HG02571 (cell line): ENCODE data around the gene NEDD1.

Experiments
- ATAC-seq: cut with Tn5 transposase; IDR thresholded peaks from one replicate; pipeline ENCODE4 v1.9.1; 2021; ENCODE audit warnings: mild to moderate bottlenecking, moderate library complexity; ENCODE audit not compliant: unreplicated experiment

The NEDD1 gene, protein sequence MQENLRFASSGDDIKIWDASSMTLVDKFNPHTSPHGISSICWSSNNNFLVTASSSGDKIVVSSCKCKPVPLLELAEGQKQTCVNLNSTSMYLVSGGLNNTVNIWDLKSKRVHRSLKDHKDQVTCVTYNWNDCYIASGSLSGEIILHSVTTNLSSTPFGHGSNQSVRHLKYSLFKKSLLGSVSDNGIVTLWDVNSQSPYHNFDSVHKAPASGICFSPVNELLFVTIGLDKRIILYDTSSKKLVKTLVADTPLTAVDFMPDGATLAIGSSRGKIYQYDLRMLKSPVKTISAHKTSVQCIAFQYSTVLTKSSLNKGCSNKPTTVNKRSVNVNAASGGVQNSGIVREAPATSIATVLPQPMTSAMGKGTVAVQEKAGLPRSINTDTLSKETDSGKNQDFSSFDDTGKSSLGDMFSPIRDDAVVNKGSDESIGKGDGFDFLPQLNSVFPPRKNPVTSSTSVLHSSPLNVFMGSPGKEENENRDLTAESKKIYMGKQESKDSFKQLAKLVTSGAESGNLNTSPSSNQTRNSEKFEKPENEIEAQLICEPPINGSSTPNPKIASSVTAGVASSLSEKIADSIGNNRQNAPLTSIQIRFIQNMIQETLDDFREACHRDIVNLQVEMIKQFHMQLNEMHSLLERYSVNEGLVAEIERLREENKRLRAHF

DNA sequence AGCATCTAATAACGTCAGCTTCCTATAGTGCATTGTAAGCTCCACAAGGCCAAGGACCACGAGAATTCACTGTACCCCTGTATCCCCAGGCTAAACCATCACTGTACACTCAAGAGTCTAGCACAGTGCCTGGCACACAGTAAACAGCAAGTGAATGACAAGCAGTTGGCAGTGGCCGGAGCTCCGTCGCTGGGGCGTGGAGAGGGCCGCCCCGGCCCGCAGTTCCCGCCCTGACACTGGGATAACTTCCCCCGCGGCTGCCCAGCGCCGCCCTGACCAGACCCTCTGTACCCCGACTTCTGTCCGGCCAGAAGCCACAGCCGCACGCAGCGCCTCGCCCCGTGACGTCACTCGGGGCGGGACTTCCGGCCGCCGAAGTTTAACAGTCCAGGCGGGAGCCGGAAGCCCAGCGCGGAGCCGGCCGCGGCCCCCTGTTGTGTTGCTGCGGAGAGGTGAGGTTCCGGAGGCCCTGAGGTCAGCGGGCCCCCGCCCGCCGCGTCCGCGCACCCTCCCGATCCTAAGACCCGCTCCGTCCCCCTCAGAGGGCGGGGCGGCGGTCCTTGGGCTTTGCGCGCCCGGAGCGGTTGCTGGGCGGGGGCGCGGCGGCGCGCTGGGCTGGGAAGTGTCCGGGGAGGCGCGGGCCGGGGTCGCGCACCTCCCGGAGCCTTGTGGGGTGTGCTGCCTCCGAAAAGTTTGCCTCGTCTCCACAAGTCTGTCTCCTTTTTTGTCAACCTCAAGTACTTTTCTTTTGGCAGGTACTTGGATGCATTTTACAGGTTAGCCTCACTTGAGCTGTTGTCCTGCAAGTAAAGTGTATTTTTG, at the start of gene NEDD1:
Gene NEDD1, plus strand, starts transcription at position 409 of the 822 bp plus-strand sequence. CDS start 2,503 bp downstream, outside the sequence.
- peak; percentile 94 for ATAC-seq

DNA sequence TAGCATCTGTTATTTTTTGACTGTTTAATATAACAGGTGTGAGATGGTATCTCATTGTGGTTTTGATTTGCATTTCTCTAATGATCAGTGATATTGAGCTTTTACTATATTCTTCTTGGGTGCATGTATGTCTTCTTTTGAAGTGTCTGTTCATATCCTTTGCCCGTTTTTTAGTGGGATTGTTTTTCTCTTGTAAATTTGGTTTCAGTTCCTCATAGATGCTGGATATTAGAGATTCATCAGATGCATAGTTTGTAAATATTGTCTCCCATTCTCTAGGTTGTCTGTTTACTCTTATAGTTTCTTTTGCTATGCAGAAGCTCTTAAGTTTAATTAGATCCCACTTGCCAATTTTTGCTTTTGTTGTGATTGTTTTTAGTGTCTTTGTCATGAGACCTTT, 48.9 kb upstream of the NEDD1 start:
- no peak for ATAC-seq

DNA sequence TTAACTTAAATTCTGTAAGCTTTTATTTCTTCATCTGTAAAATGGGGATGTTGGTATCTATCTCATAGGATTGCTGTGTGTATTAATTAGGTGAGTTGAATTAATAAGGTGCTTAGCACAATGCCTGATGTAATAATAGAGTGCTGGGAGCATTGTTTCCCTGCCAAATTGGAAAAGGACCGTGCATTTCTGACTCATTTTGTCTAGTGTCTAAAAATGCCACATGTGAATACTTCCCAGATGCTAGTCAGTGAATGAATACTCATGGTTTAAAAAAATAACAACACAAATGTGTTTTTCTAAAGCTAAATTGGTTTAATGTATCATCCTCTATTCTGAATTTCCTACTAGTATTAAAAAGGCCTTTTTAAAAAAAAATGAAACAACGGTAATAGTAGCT, 45.4 kb upstream of the NEDD1 start:
- ATAC-seq = no peak

DNA sequence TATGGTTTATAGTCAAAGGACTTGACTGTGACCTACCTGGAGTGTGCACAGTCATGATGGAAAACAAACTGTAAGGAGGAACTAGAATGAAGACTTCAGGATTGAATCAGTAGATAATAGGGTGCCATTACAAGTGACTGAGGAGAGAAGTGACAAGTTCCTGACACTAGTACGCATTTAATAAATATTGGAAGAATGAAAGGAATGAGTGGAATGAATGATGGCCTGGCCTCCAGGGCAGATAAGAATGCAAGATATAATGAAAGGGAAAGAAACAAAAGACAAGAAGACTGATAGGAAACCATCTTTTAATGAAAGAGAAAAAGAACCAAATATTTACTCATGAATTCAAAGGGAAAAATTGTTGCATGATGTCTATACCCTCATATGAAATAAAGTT, 44.7 kb upstream of the NEDD1 start:
- no peak for ATAC-seq

DNA sequence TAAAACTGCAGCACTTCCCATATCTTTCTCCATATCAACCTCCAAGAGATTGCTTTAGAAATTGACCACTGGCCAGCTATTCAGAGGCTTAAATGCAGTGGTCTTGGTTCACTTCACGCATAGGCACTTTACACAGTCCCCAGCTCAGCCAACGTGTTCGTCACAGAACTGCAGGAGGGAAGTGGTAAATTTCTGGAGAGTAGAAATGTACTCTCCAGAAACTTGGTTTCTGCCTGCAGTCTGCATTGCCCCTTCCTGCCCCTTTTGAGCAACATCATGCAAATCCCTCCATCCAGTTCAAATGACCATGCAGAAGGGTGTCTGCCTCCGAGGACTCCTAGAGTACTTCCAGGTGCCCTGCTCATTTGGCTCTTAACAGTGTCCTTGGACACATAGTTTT, 42.7 kb upstream of the NEDD1 start:
- no peak for ATAC-seq

DNA sequence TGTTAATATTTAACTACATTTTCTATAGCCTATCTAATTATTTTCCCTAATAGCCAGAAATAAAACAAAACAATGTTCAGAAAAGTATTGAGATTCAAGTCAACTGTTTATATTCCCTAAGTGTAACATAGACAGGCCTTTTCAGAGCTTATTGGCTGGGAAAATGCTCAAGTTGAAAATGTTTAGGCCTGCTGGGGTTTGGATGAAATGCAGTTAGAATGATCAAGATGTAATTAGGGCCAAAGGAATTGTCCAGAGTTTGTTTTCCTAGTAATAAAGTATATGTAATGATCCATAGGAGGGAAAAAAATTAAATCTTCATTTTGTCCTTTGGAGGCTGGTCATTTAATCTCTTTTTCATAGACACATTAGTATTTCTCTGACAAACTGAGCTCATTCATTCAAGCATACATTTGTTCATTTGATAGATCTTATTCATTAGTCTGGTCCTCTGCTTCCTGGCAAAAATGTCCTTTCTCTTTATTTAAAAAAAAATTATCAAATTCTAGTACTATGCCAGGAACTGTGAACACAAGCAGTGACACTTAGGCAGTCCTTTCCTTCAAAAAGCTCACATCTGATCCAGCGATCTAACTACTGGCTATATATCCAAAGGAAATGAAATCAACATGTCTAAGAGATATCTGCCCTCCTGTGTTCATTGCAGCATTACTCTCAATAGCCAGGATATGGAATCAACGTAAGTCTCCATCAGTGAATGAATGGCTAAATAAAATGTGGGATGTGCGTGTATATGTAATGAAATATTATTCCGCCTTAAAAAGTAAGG, 40.1 kb upstream of the NEDD1 start:
- no peak for ATAC-seq

DNA sequence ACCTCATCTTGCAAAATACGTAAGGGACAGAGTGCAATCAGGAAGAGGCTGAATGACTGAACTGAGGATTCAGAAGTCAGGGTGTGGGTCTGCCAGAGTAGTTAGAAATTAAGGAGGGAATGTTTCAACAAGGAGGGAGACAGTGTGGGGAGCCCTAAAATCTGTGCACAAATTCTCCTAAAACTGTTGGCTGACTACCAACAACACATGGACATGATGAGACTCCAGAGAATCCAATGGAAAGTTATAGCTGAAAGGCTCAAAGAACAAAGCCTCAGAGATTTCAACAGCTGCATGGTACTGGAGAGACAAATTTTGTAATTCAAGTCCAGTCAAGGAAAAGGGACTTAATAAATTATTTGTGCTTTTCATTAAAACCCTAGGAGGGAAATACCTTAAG, 36.1 kb upstream of the NEDD1 start:
- ATAC-seq = no peak

DNA sequence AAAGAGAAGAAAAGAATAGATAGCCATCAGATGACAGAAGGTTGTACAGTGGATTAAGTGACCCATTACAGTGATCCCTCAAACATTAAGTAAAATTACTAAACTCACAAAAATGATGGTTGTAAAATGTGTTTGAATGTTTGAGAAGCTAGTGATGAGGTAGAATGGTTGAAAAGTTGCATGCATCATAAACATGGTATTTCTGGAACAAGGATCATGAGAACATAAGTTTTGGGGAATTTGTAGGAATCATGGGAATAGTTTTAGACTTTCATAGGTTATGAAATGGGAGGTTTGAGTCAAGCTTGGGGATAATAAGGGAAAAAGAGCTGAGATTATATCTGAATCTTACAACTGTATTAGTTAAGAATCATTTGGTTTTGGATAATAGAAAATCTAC, 34.1 kb upstream of the NEDD1 start:
- ATAC-seq = no peak

DNA sequence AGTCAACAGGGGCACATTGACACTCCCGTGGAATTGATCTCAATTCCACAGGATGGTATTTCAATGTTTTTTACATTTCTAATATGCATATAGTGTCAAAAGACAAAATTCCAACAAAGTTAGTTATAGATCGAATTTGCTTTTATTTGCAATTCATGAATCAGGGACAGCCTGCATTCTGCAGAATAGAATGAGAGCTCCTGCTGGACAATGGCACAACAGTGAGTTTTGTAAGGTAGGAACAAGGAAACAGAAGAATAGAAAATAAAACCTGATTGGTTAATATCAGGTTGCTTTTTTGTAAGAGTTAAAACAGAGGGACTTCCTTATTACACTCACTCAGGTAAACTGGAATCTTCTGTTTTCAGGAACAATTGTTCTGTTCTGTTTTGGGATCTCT, 32.8 kb upstream of the NEDD1 start:
- no peak for ATAC-seq

DNA sequence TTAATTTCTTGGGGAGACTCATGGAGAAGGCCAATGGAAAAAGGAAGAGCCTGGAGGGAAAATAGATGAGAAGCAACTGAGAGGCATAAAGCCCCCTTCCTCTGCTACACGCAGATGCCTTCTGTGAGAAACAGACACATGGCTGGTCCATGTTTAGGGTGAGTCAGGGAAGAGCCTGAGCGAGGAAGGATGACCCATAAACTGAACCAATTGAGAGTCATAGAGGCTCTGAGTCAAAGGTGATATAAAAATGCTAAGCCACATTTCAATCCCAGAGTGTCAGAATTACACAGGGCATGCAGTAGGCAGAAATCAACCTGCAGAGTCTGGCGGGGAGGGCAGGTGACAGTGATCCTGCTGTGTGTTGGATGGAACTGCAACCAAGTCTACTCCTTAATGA, 30.1 kb upstream of the NEDD1 start:
- no peak for ATAC-seq

DNA sequence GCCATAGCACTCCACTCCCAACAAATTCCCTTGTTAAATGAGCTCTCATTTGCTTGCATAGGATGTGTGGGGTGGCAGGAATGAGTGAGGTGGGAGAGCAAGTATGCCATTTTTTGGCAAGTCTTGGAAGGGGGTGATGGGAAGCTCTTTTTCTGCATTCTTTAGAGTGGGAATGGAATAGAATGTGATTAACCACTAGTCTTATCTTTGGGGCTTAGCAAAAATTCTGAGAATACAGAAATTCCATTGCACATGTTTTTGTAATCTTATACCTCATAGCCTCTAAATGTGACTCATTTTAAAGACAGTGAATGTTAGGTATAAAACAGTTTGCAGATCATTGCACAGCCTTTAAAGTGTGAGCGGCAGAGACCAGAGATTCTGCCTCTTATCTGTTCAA, 28.4 kb upstream of the NEDD1 start:
- no peak for ATAC-seq

DNA sequence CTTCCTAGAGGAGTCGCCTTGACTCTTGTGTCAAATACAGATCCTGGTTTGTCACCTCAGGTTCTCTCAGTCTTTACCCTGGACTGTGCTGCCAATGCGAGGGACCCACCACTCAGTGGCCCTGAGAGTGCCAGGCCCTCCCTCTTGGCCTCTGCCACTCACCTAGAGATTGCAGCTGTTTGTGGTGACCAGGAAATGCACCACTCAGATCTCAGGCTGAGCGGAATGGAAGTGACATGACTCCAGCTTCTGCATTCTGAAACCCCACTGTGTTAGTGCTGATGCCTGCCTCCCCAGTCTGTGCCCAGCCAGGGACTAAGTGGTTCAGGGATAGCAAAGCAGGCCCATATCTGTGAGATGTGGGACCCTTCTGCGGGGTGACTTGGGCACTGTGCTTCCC, 27.8 kb upstream of the NEDD1 start:
- no peak for ATAC-seq

DNA sequence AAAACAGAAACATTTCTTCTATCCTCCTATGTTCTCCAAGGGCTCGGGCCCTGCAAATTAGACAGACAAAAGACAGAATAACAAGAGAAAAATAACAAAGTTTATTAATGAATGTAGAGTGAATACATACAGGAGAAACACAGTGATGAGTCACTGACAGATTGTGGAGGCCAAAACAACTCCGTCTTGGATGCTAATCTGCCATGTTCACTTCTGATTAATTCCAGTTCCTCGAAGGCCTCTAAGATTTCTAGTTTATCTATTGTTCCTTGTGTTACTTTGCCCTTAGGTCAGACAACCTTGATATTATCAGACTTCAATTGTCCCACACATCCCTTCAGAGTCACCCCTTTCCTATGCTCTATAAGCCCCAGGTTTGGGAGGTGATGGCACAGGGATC, 26.8 kb upstream of the NEDD1 start:
- ATAC-seq = no peak

DNA sequence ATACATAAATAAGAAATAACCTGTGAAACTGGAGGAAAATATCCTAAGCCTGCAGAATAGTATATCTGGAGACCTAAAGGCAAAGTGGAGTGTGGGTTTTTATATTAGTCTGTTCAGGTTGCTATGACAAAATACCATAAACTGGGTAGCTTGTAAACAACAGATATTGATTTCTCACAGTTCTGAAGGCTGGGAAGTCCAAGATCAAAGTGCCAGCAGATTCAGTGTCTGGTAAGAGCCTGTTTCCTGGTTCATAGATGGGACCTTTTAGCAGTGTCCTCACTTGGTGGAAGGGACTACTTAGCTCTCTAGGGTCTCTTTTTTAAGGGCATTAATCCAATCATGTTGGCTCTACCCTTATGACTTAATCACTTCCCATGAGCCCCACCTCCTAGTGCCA, 25.4 kb upstream of the NEDD1 start:
- ATAC-seq = no peak

DNA sequence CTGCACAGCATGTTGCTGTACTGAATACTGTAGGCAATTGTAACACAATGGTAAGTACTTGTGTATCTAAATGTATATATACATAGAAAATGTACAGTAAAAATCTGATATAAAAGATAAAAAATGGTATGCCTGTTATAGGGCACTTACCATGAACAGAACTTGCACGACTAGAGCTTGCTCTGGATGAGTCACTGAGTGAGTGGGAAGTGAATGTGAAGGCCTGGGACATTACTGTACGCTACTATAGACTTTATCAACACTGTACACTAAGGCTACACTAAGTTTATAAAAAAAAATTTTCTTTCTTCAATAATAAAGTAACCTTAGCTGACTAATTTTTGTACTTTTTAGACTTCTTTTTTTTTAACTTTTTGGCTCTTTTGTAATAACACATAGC, 24.2 kb upstream of the NEDD1 start:
- ATAC-seq = no peak

DNA sequence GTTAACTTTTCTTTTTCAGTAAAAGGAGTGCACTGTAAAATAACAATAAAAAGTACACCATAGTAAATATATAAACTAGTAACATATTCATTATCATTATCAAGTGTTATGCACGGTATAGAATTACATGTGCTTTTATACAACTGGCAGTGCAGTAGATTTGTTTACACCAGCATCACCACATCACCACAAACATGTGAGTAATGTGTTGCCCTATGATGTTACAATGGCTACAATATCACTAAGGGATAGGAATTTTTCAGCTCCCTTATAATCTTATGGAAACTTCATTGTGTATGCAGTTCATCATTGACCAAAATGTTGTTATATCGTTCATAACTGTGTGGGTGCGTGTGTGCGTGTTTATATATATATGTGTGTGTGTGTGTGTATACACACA, 23.5 kb upstream of the NEDD1 start:
- no peak for ATAC-seq

DNA sequence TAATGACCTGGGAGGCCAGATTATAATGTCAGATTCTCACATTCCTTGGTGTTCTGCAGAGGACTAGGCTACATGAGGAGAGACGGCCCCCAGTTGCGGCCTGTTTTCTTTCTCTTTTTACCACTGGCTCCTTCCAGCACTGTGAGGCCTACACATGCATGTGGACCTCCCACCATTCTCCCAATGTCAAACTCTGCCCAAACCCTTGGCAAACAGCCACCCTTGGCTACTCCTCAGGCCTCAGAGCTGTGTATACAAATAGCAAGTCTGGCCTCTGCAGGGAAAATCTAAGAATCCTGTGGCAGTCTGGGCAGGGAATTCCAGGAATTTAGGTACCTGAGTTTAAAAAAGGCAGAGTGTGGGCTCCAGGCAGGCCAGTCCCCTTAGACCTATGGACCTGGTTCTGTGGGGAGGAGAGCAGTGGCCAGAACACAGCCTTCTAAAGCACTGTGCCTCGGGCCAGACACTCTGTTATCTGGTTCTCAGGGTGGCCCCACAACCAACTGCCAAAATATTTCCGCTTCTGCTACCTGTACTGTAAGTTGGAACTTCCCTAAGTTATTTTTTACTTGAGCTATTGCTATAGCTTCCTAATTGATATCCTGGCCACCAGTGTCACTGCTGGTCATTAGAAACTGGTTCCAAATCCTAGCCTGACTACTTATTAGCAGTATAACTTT, 19.9 kb upstream of the NEDD1 start:
- ATAC-seq = no peak

DNA sequence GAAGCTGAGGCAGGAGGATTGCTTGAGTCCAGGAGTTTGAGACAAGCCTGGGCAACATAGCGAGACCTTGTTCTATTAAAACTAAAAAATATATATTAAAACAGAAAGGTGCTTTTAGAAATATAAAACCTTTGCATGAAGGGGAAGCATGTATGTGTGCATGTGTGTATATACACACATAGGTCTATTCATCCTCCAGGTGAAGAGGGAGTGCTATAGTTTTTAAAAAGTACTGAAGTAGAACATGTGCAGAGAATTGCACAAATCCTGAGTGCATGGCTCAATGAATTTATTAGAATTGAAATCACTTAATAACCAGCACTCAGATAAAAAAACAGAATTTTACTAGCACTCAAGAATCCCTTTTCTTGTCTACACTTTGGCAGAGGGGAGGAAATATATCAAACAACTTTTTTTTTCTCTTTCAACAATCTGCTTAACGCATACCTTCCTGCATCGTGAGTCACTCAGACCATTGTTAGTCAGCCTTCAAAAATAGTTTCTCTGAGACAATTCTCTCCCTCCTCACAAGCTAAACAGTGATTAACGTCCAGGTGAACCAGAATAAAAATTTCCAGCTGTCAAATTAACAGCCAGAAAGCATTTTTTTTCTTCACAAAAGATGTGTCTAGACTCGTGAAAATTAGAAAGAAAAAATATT, 17.7 kb upstream of the NEDD1 start:
- no peak for ATAC-seq

DNA sequence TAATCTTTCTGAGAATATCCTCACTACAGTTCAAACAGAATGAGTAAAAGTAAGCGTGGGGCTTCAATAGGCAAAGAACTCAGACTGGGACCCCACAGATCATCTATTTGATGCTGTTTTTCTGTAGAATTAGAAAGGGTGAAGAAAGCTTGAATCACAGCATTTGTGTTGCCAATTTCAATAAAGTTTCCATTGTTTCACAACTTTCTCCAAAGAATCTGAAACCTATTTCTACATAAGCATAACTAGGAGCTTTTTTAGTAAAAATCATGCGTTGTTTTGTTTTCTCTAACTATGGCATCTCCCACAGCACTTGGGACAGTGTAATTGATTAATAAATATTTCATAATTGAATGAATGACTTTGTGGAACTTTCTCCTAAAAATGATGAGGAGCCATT, 16.7 kb upstream of the NEDD1 start:
- ATAC-seq = no peak

DNA sequence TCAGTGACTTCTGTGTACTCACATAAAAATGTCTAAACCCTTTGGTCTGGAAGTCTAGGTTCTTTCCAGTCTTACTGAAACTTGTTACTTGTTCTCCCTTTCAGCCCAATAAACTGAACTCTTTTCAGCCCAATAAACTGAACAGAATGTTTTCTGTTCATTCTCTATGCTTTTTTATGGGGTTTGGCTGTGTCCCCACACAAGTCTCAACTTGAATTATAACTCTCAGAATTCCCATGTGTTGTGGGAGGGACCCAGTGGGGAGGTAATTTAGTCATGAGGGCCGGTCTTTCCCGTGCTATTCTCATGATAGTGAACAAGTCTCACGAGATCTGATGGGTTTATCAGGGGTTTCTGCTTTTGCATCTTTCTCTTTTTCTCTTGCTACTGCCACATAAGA, 15.0 kb upstream of the NEDD1 start:
- ATAC-seq = no peak
